Activated naive CD4-positive, alpha-beta T cell (primary cell): ENCODE measurements around the gene CASP2.

Experiments used
- DNase-seq, 4 experiments: peaks; one replicate each; lab custom pipeline; 2025; lab: John Stamatoyannopoulos, UW

The CASP2 gene

GRCh38 chr7:143334244-143334643 is 46.1 kb downstream of the CASP2 start:
- DNase-seq: no peak

- no peak for DNase-seq
These were observed 49.1 kb downstream of the CASP2 start for GRCh38 chr7:143337216-143337615.

- no peak for DNase-seq
These were observed 53.7 kb downstream of the CASP2 start for GRCh38 chr7:143341842-143342241.

- DNase-seq: no peak
These were observed 55.4 kb downstream of the CASP2 start for GRCh38 chr7:143343596-143343995.

GRCh38 chr7:143345428-143345900 is 57.3 kb downstream of the CASP2 start:
- peak; percentile 12 to 55 (median 20) for DNase-seq

GRCh38 chr7:143346018-143346417 is 57.9 kb downstream of the CASP2 start:
- DNase-seq: no peak

GRCh38 chr7:143347950-143348349 is 59.8 kb downstream of the CASP2 start:
- no peak for DNase-seq

GRCh38 chr7:143351060-143351459 is 62.9 kb downstream of the CASP2 start:
- no peak for DNase-seq

- no peak for DNase-seq
These were observed 63.4 kb downstream of the CASP2 start for GRCh38 chr7:143351574-143351973.

GRCh38 chr7:143352531-143353002 is 64.4 kb downstream of the CASP2 start:
- DNase-seq: no peak

- no peak for DNase-seq
These were observed 66.2 kb downstream of the CASP2 start for GRCh38 chr7:143354376-143354775.

- DNase-seq: no peak
These were observed 66.8 kb downstream of the CASP2 start for GRCh38 chr7:143354965-143355364.

- no peak for DNase-seq
These were observed 67.6 kb downstream of the CASP2 start for GRCh38 chr7:143355450-143356385.

GRCh38 chr7:143356414-143357050 is 68.4 kb downstream of the CASP2 start:
- DNase-seq: no peak
